Progenitor cell of endocrine pancreas (in vitro differentiated cells): Measurements from ENCODE around the gene NHERF1. TPM values are rescaled to one million over a fixed set of nuclear protein-coding genes. Genes with fewer than 3 reads are reported as not detected.

ENCODE experiments used
- DNase-seq: peaks from one replicate; pipeline ENCODE4 v3.0.0; 2021; ENCODE audit warnings: low spot score; ENCODE audit not compliant: unreplicated experiment
- H3K27ac Mint-ChIP-seq: 2 replicates; pipeline ENCODE4 v1.8.0; 2021; ENCODE audit warnings: mild to moderate bottlenecking, moderate library complexity, mixed read lengths
- H3K27me3 Mint-ChIP-seq: 2 replicates; pipeline ENCODE4 v1.8.0; 2021; ENCODE audit warnings: mixed read lengths
- H3K36me3 Mint-ChIP-seq: 2 replicates; pipeline ENCODE4 v1.8.0; 2022; ENCODE audit warnings: mixed read lengths; ENCODE audit not compliant: insufficient read depth
- H3K4me1 Mint-ChIP-seq: 2 replicates; pipeline ENCODE4 v1.8.0; 2021; ENCODE audit warnings: low read depth, mixed read lengths
- H3K4me3 Mint-ChIP-seq: 2 replicates; pipeline ENCODE4 v1.8.0; 2021; ENCODE audit warnings: low read depth, mild to moderate bottlenecking, moderate library complexity, mixed read lengths
- H3K9me3 Mint-ChIP-seq: 2 replicates; pipeline ENCODE4 v1.8.0; 2021; ENCODE audit warnings: low read depth, mixed read lengths
- total RNA-seq: library from RNA; stranded (reverse); gene quantifications from 2 replicates; pipeline ENCODE4 v1.2.1, GENCODE V29; 2021
- TF ChIP-seq, protein P1 (sequence below): fragments of 200-600 bp; sonication (generic); IDR thresholded peaks from one replicate; pipeline ENCODE4 v1.5.0; 2021; ENCODE audit warnings: antibody characterized with exemption, mild to moderate bottlenecking; ENCODE audit not compliant: unreplicated experiment

NHERF1 gene
- total RNA-seq, 1 donor from 2014 or later: 143 TPM

DNA sequence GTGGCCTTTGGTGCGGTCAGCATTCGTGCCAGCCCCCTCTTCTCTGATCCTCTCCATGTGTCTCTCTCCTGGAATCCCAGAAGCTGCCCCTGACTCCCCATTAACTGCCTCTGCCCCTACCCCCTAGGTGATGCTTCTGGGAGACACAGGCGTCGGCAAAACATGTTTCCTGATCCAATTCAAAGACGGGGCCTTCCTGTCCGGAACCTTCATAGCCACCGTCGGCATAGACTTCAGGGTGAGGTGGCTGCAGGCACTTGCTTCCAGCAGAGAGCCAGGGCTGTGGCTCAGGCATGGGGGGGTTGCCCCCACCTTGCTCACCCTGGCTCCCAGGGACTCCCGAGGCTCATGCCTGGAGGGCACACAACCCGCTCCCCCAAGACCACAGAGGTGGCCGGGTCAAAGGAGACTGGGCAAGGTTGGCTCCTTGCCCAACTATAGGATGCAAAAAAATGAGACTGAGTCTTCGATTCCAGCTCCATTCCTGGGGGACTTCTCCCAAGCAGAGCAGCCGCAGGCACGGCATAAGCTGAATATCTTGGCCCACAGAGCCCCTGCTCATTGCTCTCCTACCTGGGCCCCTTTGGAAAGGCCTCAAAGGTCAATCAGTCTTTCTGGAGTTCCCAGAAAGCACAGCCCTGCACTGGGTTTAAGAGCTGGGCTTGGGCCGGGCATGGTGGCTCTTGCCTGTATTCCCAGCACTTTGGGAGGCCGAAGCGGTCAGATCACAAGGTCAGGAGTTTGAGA lies 7.6 kb upstream of the NHERF1 start:
- peaks cover 9% of the 10 kb centered on the region for H3K27me3 Mint-ChIP-seq
- no peak overlapping the region for H3K4me3 Mint-ChIP-seq
- no peaks in the 10 kb centered on the region for H3K36me3 Mint-ChIP-seq
- H3K27ac Mint-ChIP-seq: no peak overlapping the region
- TF ChIP-seq, protein P1, sequence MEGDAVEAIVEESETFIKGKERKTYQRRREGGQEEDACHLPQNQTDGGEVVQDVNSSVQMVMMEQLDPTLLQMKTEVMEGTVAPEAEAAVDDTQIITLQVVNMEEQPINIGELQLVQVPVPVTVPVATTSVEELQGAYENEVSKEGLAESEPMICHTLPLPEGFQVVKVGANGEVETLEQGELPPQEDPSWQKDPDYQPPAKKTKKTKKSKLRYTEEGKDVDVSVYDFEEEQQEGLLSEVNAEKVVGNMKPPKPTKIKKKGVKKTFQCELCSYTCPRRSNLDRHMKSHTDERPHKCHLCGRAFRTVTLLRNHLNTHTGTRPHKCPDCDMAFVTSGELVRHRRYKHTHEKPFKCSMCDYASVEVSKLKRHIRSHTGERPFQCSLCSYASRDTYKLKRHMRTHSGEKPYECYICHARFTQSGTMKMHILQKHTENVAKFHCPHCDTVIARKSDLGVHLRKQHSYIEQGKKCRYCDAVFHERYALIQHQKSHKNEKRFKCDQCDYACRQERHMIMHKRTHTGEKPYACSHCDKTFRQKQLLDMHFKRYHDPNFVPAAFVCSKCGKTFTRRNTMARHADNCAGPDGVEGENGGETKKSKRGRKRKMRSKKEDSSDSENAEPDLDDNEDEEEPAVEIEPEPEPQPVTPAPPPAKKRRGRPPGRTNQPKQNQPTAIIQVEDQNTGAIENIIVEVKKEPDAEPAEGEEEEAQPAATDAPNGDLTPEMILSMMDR: no peak
- DNase-seq: no peak
- no peaks in the 10 kb centered on the region for H3K9me3 Mint-ChIP-seq
- peaks cover 21% of the 10 kb centered on the region for H3K4me1 Mint-ChIP-seq

DNA sequence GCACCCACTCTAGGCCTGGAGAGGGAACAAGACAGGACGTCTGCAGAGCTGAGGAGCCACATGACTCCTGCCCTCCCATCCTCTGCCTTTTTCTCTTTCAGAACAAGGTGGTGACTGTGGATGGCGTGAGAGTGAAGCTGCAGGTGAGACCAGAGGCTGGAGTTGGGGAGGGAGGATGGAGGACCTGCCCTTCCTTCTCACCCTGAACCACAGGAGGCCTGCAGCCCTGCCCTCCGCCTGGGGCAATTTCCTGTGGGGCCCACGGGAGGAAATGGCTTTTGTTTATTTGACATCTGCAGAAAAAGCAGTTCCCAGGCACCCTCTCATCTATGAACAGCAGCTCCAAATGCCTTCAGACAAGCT lies 6.3 kb upstream of the NHERF1 start:
- Mint-ChIP-seq H3K4me3 (no peak overlapping the region), H3K4me1 (peaks cover 21% of the 10 kb centered on the region), H3K27me3 (peaks cover 5% of the 10 kb centered on the region)

DNA sequence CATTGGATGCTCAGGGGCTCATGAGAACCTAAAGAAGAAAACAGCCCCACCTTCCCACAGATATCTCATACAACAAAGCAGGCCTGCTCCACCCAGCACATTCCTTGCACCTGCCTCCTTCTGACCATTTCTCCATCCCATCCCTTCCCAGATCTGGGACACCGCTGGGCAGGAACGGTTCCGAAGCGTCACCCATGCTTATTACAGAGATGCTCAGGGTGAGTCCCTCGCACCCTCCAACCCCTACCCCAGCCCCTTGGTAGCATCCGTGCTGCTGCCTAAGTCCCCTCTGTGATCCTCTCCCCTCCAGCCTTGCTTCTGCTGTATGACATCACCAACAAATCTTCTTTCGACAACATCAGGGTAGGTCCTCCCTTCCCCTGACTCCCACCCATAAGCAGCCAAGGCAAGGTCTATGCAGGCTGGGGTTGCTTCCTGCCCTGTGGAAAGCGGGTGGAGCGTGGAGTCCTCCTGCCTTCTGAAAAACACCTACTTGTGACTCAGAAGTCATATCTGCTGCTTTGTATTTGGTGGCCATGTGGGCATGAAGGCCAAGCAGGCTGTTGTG lies 5.4 kb upstream of the NHERF1 start:
- Mint-ChIP-seq H3K4me3 (no peak overlapping the region), H3K27ac (no peak overlapping the region), H3K4me1 (peaks cover 14% of the 10 kb centered on the region), H3K36me3 (no peaks in the 10 kb centered on the region), H3K9me3 (no peaks in the 10 kb centered on the region), H3K27me3 (peaks cover 5% of the 10 kb centered on the region)
- no peak for DNase-seq
- TF ChIP-seq, protein P1: no peak

More for the DNA sequence above, 6.3 kb upstream of the NHERF1 start:
- Mint-ChIP-seq H3K36me3 (no peaks in the 10 kb centered on the region), H3K9me3 (no peaks in the 10 kb centered on the region), H3K27ac (no peak overlapping the region)
- no peak for DNase-seq
- TF ChIP-seq, protein P1: no peak

DNA sequence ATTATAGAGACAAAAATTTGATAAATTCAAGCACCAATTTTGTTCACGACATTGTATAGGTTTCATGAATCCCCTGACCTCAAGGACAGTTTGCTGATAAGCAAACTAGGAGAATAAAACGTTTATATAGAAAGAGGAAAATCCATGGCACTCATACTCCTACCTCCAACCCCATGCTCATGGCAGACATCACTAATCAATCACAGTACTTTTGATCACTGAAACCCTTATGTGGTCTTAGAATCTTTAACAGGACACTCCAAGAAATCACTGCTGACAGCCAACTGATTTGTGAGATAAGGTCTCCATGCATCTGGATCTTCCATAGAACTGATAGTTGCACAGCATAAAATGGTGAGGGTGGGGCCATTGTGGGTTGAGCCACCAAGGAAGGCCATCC lies 4.7 kb upstream of the NHERF1 start:
- Mint-ChIP-seq H3K27me3 (peaks cover 4% of the 10 kb centered on the region), H3K4me1 (peaks cover 12% of the 10 kb centered on the region), H3K27ac (no peak overlapping the region), H3K9me3 (no peaks in the 10 kb centered on the region), H3K36me3 (no peaks in the 10 kb centered on the region), H3K4me3 (no peak overlapping the region)
- TF ChIP-seq, protein P1: no peak
- no peak for DNase-seq

DNA sequence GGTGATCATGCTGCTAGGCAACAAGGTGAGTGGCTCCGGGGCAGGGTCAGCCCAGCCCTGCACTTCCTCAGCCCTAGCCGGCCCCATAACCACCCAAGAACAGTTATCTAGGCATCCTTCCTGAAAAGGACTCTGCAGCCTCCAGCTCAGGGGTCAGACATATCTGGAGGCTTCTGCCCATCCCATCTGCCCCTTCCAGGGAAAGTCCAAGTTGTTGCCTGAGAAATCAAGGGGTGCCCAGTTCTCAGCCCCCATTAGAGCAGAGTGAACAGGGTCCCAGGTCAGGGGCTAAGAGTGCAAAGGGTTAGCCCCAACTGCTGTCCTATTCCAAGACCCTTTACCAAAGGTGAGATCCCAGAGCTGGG lies 4.1 kb upstream of the NHERF1 start:
- Mint-ChIP-seq H3K9me3 (no peaks in the 10 kb centered on the region), H3K27me3 (peaks cover 2% of the 10 kb centered on the region), H3K4me1 (peaks cover 9% of the 10 kb centered on the region), H3K4me3 (no peak overlapping the region), H3K27ac (no peak overlapping the region), H3K36me3 (no peaks in the 10 kb centered on the region)
- DNase-seq: no peak
- TF ChIP-seq, protein P1: no peak
